ENCODE measurements around the gene CRY2.
"Not testable (repeated sequence)": the region's sequence is repeated elsewhere in the genome, so short reads cannot be mapped to it uniquely, and the experiment has no call there.

CRY2 gene

DNA sequence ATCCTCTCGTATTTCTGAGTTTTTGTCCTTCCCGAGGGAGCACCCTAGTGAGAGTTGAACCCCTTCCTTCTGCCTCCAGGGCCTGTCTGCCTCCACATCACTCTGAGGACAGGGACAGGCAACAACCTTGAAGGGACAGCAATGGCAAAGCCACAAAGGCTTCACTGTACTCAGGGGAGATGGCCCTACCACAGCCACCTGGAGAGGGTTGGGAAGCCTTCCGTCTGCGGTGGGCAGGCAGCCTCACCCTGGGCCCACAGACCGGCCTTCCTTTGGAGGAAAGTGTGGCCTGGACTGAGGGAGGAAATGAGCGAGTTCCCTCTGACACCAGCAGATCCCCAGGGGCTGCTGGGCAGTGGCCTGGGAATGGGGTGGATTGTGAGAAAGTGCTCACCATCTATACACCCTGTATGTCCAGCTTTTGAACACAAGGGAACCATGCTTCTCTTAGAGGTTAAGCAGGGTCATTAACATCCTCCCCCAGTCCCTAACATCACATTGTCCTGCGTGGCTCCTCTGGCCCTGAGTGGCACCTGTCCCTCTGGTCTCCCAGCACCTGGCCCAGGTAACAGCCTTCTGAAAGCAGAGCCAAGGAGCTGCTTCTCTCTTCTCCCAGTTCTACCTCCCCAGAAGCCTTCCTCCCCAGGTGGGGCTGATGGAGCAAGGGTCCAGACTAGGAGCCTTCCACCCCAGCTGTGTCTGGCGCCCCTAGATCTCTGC is 35.5 kb upstream of the CRY2 start:
- DNase-seq, result no peak

GRCh38 chr11:45812581-45813548 is 34.4 kb upstream of the CRY2 start:
- DNase-seq, result no peak

GRCh38 chr11:45815747-45816146 is 31.5 kb upstream of the CRY2 start:
- no peak for DNase-seq

GRCh38 chr11:45816614-45817013 is 30.7 kb upstream of the CRY2 start:
- no peak for DNase-seq

GRCh38 chr11:45817191-45817590 is 30.1 kb upstream of the CRY2 start:
- DNase-seq, result no peak

- DNase-seq, result no peak
Observed at GRCh38 chr11:45818961-45819605, 28.2 kb upstream of the CRY2 start.

- DNase-seq, result no peak
Observed at GRCh38 chr11:45820211-45820857, 26.9 kb upstream of the CRY2 start.

GRCh38 chr11:45826492-45826891 is 20.8 kb upstream of the CRY2 start:
- not testable (repeated sequence) for DNase-seq

DNA sequence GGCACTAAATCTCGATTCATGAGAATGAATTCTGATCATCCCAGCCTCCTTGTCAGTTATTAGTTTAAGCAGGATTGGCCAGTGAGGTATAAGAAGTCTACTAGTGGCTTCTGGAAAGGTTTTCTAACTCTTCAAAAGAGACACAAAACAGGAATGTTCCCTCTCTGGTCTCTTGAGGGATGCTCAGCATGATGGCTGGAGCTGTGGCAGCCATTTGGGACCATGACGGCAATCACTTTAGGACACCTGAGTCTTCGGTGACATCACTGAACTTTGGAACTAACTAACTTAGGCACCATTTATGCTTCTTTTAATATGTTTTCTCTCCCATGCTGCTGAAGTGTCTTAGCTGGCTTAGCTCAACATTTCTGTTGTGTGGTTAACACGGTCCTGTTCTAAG is 20.2 kb upstream of the CRY2 start:
- no peak for DNase-seq

DNA sequence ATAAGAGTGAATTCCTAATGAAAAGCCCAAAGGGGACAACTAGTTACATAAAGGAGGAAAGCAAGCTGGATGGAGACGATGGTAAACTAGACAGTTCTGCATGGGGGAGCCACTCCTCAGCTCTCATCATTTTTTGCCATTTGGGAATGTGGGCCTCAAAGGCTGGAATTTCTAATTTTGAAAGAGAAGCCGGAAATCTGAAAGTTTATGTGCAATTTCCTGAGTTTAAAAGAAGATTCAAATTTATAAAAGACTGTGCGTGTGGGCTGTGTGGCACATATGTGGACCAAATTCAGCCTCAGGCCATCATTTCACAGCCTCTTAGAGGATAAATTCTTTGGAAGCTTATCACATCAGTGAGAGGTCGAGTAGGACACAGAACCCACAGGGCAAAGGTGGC is 18.3 kb upstream of the CRY2 start:
- no peak for DNase-seq

DNA sequence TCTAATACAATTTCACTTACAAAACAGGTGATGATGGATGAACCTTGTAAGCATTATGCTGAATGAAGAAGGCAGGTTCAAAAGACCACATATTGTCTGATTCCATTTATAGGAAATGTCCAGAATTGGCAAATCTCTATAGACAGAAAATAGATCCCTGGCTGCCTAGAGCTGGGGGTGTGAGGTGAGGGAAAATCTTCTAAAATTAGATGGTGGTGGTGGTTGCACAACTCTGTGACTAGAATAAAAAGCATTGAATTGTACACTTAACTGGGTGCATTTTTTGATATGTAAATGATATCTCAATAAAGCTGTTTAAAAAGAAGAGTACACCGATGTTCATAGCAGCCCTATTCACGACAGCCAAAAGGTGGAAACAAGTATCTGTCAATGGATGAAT is 16.7 kb upstream of the CRY2 start:
- DNase-seq, result no peak

DNA sequence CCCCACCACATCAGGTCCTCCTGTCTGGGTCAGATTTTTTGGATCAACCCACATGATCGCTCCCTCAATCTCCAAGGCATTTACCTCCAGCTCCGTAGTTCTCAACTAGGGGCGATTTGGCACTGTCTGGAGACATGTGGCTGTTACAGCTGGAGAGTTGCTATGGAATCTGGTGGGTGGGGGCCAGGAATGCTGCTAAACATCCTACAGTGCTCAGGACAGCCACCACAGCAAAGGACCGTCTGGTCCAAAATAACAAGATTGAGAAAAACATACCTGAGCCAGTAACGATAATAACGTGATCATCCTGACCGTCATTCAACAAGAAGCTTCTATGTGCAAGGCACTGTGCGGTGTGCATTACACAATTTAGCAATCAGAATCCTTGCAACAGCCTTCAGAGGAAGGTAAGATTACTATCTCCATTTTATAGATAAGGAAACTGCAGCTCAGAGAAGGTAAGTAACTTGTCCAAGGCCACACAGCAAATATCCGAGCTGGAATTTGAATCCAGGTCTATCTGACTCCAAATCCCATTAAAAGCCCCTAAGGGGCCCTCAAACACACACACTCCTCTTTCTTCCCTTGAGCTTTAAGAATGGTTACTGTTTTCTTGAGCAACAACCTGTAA is 14.3 kb upstream of the CRY2 start:
- DNase-seq, result no peak

DNA sequence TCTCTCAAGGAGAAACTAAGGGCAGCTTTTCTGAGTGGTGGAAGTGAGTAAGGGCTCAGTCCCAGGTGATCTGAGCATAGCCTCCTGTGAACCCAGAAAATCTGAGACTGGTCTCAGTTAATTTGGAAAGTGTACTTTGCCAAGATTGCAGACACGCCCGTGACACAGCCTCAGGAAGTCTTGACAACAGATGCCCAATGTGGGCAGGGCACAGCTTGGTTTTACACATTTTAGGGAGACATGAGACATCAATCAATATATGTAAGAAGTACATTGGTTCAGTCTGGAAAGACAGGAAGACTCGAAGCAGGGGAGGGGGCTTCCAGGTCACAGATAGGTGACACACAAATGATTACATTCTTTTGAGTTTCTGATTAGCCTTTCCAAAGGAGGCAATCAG is 13.5 kb upstream of the CRY2 start:
- no peak for DNase-seq

DNA sequence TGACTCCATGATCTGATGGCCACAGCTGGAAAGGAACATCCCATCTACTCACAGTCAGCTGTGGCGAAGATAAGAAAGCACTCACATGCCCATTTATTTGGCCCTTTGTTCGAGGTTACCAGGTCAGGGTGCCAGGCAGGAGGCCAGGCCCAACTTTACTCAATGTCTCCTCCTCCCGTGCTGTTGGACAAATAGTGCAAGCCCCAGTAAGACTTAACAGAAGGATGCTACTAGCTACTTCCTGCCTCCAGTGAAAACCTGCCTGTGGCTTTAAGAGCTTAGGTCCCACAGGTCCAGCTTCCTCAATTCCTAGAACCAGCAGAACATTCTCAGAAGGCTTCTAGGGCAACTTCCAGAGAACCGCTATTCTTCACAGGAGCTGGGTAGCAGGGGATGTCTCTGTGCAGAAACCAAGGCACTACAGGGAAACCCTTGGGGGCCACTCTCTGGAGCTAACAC is 12.9 kb upstream of the CRY2 start:
- DNase-seq, result no peak

DNA sequence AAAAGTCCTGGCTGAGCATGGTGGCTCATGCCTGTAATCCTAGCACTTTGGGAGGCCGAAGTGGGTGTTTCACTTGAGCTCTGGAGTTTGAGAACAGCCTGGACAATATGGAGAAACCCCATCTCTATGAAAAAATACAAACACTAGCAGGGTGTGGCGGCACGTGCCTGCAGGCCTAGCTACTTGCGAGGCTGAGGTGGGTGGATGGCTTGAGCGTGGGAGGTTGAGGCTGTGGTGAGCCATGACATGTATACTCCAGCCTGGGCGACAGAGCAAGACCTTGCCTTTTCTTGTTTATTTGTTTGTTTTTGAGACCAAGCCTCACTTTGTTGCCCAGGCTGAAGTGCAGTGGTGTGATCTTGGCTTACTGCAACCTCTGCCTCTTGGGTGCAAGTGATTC is 8.1 kb upstream of the CRY2 start:
- DNase-seq, result no peak

GRCh38 chr11:45840251-45840650 is 7.0 kb upstream of the CRY2 start:
- not testable (repeated sequence) for DNase-seq

DNA sequence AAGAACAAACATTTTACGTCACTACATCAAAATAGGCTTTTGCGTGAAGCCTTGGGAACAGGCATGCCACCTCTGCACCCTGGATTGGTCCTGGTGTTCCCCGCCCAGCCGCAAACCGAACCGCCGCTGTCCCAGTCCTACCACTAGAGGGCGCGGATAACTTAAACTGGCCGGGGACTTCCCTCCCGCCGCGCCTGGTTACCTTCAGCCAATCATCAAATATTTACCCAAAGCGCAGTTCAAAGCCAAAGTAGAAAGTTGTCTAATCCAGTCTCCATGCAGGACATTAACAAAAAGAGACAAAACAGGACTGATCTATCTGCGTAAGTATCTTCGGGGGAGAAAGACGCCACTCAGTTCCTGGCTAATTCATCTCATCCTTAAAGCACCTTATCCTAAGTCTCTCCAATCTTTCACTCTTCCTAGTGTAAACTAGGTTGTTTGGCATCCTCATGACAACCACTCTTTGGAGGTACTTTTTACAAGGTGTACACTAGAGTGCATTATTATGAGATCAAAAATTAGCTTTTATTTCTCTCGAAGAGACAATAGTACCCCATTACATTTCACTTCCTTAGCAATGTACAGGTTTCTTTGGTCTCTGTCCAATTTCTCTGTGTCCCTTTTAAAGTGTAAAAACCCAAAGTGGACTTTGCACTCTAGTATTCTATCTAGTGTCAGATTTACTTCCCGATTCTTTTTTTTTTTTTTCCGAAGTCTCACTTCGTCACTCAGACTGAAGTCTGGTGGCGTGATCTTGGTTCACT is 3.9 kb upstream of the CRY2 start:
- peak; percentile 90 for DNase-seq

GRCh38 chr11:45844822-45845578 is 2.3 kb upstream of the CRY2 start:
- DNase-seq, result no peak

DNA sequence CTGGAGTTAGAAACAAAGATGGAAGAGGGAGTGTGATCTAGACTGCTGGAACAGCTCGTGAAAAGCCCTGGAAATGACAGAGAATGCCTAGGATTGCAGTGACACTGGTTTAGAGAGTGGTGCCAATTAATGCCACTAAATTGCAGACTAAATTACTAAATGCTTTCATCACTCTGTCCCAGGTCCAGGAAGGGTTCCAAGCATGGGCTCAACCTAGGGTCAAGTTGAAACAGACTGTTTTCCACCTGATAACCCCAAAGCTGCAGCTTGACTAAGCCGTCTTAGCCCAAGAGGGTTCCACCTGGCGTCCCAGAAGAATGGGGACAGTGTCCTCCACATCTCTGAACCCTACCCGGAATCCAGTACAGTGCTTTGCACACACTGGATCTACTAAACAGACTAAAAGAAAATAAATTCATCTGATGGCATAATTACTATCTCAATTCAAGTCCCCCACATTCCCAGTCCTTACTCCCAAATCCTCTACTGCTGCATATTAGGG is 1.1 kb upstream of the CRY2 start:
- no peak for DNase-seq

GRCh38 chr11:45847911-45848316 is 639 bp downstream of the CRY2 start:
- no peak for DNase-seq

- DNase-seq, result no peak
Observed at GRCh38 chr11:45848654-45849081, 1.4 kb downstream of the CRY2 start.
